Thyroid gland (tissue), 4 donors: ENCODE measurements around the gene ABTB1. TPM values are rescaled to one million over a fixed set of nuclear protein-coding genes. Genes with fewer than 3 reads are reported as not detected.

Source experiments
- DNase-seq, 2 donors: peaks; one replicate each; pipeline ENCODE4 v3.0.0-alpha.2; 2019
- H3K27ac ChIP-seq, 3 donors: fragments of 200-600 bp; sonication (generic); 1 replicate in 2 of 3; 2 replicates in 1 of 3; pipeline ENCODE4 v1.5.1; 2016 to 2019; ENCODE audit warnings: mild to moderate bottlenecking in 1 of 3, moderate library complexity in 1 of 3
- H3K27me3 ChIP-seq: fragments of 200-600 bp; sonication (generic); one replicate; pipeline ENCODE4 v1.5.1; 2019
- H3K36me3 ChIP-seq, 2 donors: fragments of 200-600 bp; sonication (generic); one replicate each; pipeline ENCODE4 v1.5.1; 2016 to 2019
- H3K4me1 ChIP-seq, 2 donors: fragments of 200-600 bp; sonication (generic); one replicate each; pipeline ENCODE4 v1.5.1; 2017 to 2019
- H3K4me3 ChIP-seq, 3 donors: fragments of 200-600 bp; sonication (generic); replicated peaks in 1 of 3; 1 replicate in 2 of 3; 2 replicates in 1 of 3; pipeline ENCODE4 v1.5.1; 2016; ENCODE audit warnings: mild to moderate bottlenecking in 1 of 3
- H3K9me3 ChIP-seq: fragments of 200-600 bp; sonication (generic); one replicate; pipeline ENCODE4 v1.5.1; 2017
- POLR2A ChIP-seq, 2 donors: fragments of 450-650 bp; IDR thresholded peaks; one replicate each; pipeline ENCODE4 v1.6.1; 2017; ENCODE audit warnings: antibody characterized with exemption in 2 of 2, mild to moderate bottlenecking in 2 of 2, moderate library complexity in 1 of 2
- whole genome bisulfite sequencing, 2 donors: methylation state at CpG; one replicate each; pipeline ENCODE4 v1.1.5; 2017; 5-methylcytosine and 5-hydroxymethylcytosine counted together
- intact Hi-C: fragments of 100-400 bp; cut with DNase I; formaldehyde crosslinking; loops from one replicate; pipeline ENCODE4 v1.15.1; 2023
- total RNA-seq, 4 donors: library from RNA; depleted of rRNA; stranded (reverse); fragments of >200 nt; gene quantifications; one replicate each; pipeline ENCODE4 v1.2.3, GENCODE V29; 2016
- TF ChIP-seq, protein P1 (sequence below), 6 experiments: fragments of 200-600 bp in 3 of 6; fragments of 450-650 bp in 3 of 6; sonication (generic) in 3 of 6; IDR thresholded peaks; one replicate each; pipeline ENCODE4 v1.5.1; 2016 to 2019; ENCODE audit warnings: antibody characterized with exemption in 6 of 6, mild to moderate bottlenecking in 2 of 6, inconsistent platforms in 1 of 6, moderate library complexity in 1 of 6

Gene ABTB1
- total RNA-seq, 4 donors from 2014 or later: 18.9 to 29.1 (median 24.4) TPM

GRCh38 chr3:127706312-127706711, 33.6 kb downstream of the ABTB1 start:
- 46 to 61% methylated on average over 7 of the region's 7 CpGs for WGBS, 2 donors

GRCh38 chr3:127706785-127707351, 34.1 kb downstream of the ABTB1 start:
- intact Hi-C loops: no loop called here
- no peak for DNase-seq
- Histone ChIP-seq H3K9me3 (no peaks in the 10 kb centered on the region), H3K4me3 (no peak overlapping the region), H3K4me1 (peaks cover 0 to 7% of the 10 kb centered on the region in 2 donors), H3K27me3 (no peaks in the 10 kb centered on the region), H3K27ac (peak overlapping the region in 2 of 3 donors; percentile 17 to 40), H3K36me3 (no peaks in the 10 kb centered on the region)
- WGBS, 2 donors: 76 to 81% methylated on average over 16 of the region's 16 CpGs
- TF ChIP-seq, protein P1, sequence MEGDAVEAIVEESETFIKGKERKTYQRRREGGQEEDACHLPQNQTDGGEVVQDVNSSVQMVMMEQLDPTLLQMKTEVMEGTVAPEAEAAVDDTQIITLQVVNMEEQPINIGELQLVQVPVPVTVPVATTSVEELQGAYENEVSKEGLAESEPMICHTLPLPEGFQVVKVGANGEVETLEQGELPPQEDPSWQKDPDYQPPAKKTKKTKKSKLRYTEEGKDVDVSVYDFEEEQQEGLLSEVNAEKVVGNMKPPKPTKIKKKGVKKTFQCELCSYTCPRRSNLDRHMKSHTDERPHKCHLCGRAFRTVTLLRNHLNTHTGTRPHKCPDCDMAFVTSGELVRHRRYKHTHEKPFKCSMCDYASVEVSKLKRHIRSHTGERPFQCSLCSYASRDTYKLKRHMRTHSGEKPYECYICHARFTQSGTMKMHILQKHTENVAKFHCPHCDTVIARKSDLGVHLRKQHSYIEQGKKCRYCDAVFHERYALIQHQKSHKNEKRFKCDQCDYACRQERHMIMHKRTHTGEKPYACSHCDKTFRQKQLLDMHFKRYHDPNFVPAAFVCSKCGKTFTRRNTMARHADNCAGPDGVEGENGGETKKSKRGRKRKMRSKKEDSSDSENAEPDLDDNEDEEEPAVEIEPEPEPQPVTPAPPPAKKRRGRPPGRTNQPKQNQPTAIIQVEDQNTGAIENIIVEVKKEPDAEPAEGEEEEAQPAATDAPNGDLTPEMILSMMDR (IDR thresholded peaks at IDR 0.05): no peak
- TF ChIP-seq POLR2A (IDR thresholded peaks at IDR 0.05): no peak

More at GRCh38 chr3:127706312-127706711, 33.6 kb downstream of the ABTB1 start:
- Histone ChIP-seq H3K27me3 (no peaks in the 10 kb centered on the region), H3K4me3 (no peak overlapping the region), H3K36me3 (no peaks in the 10 kb centered on the region), H3K9me3 (no peaks in the 10 kb centered on the region), H3K27ac (peak overlapping the region in 1 of 3 donors; percentile 40), H3K4me1 (peaks cover 0 to 12% of the 10 kb centered on the region in 2 donors)
- intact Hi-C loops: no loop called here
- no peak for TF ChIP-seq POLR2A (IDR thresholded peaks at IDR 0.05)
- TF ChIP-seq, protein P1 (IDR thresholded peaks at IDR 0.05): no peak
- no peak for DNase-seq

DNA sequence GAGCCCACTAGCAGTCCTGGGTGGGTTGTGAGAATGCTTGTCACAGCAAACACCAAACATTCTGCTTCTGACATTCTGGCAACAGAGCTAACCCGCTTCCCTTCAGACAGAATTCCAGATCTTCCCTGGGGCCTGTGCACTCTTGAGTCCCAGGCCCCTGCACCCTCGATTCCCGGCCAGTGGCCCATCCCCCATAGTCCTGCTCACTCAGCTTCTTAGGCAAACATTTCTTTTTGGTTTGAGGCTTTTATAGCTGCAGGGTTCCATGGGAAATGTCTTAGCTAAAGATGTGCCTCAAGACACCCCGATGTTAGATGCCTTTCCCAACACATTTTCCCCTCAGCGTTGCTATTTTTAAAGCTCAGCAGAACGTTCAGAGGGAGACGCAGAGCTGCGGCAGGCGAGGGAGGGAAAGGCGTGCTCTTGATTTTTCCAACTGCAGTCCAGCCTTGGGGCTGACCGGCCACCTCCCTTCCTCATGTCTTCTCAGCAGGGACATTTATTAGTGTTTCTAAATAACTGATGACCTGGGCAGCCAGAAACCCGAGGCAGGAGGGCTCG, 35.2 kb downstream of the ABTB1 start:
- no peak for TF ChIP-seq POLR2A (IDR thresholded peaks at IDR 0.05)
- TF ChIP-seq, protein P1 (IDR thresholded peaks at IDR 0.05): no peak
- H3K4me1 ChIP-seq: no peaks in the 10 kb centered on the region
- H3K36me3 ChIP-seq: no peaks in the 10 kb centered on the region
- H3K27ac ChIP-seq: peak overlapping the region in 2 of 3 donors; percentile 2 to 40
- DNase-seq: no peak
- H3K27me3 ChIP-seq: no peaks in the 10 kb centered on the region
- no peaks in the 10 kb centered on the region for H3K9me3 ChIP-seq
- WGBS, 2 donors: 35 to 45% methylated on average over 13 of the region's 13 CpGs
- H3K4me3 ChIP-seq: no peak overlapping the region
- intact Hi-C loops: no loop called here

DNA sequence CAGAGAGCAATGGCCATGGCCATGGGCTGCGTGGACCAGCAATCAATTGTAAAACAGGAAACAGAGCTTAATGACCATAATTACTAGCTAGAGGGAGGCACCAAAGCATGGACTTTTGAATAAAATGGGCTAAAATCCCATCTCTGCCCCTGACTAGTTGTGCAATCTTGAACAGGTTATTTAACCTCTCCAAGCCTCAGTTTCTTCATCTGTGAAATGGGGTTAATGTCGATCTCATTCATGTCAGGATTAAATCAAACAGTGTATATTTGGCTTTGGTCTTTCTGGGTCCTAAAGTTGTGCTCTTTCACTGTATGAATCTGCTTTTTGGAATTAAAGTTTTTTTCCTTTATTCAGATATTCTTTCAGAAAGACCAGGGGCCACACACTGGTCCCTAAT, 36.1 kb downstream of the ABTB1 start:
- peak overlapping the region in 1 of 3 donors; percentile 40 for H3K27ac ChIP-seq
- H3K27me3 ChIP-seq: no peaks in the 10 kb centered on the region
- 66 to 88% methylated on average over 2 of the region's 2 CpGs for WGBS, 2 donors
- no peaks in the 10 kb centered on the region for H3K36me3 ChIP-seq
- TF ChIP-seq, protein P1 (IDR thresholded peaks at IDR 0.05): no peak
- TF ChIP-seq POLR2A (IDR thresholded peaks at IDR 0.05): no peak
- peaks cover 0 to 8% of the 10 kb centered on the region in 2 donors for H3K4me1 ChIP-seq
- H3K9me3 ChIP-seq: no peaks in the 10 kb centered on the region
- intact Hi-C loops: no loop called here
- no peak for DNase-seq
- H3K4me3 ChIP-seq: no peak overlapping the region

GRCh38 chr3:127709320-127710060, 36.7 kb downstream of the ABTB1 start:
- Histone ChIP-seq H3K27me3 (no peaks in the 10 kb centered on the region), H3K9me3 (no peaks in the 10 kb centered on the region), H3K27ac (no peak overlapping the region), H3K4me1 (peaks cover 0 to 8% of the 10 kb centered on the region in 2 donors), H3K4me3 (no peak overlapping the region), H3K36me3 (no peaks in the 10 kb centered on the region)
- intact Hi-C loops: no loop called here
- TF ChIP-seq POLR2A (IDR thresholded peaks at IDR 0.05): no peak
- TF ChIP-seq, protein P1 (IDR thresholded peaks at IDR 0.05): no peak
- 62 to 88% methylated on average over 3 of the region's 3 CpGs for WGBS, 2 donors
- DNase-seq: no peak
